BJ (cell line): Measurements from ENCODE around the gene LRRC31. TPM values are rescaled to one million over a fixed set of nuclear protein-coding genes. Genes with fewer than 3 reads are reported as not detected.

Experiments used
- CTCF ChIA-PET: fragments of 350-600 bp; formaldehyde crosslinking; extraction: SDS; loops from one replicate; lab custom pipeline; 2021; ENCODE audit warnings: antibody characterized with exemption, inconsistent platforms; lab: Yijun Ruan, JAX
- POLR2A ChIA-PET: fragments of 300-600 bp; sonication (Branson Sonifier 250); formaldehyde crosslinking; extraction: SDS; loops from one replicate; lab custom pipeline; 2021; ENCODE audit warnings: antibody characterized with exemption; lab: Charles Lee
- DNase-seq: peaks from one replicate; pipeline ENCODE4 v3.0.0-alpha.2; 2011; ENCODE audit warnings: low read depth
- H3K27me3 ChIP-seq: 2 replicates; pipeline ENCODE4 v1.6.0; 2011; ENCODE audit warnings: low read length; ENCODE audit not compliant: control insufficient read depth, insufficient read depth
- H3K36me3 ChIP-seq: 2 replicates; pipeline ENCODE4 v1.5.1; 2011; ENCODE audit warnings: low read length; ENCODE audit not compliant: control insufficient read depth, insufficient read depth
- H3K4me3 ChIP-seq: 2 replicates; pipeline ENCODE4 v1.5.1; 2011; ENCODE audit warnings: low read depth, mild to moderate bottlenecking, control low read depth, low read length
- CTCF ChIP-seq: IDR thresholded peaks from 2 replicates; pipeline ENCODE4 v1.5.1; 2011; ENCODE audit warnings: low read depth, mild to moderate bottlenecking, control low read depth, inconsistent platforms, low read length, moderate library complexity; ENCODE audit not compliant: insufficient read depth
- polyA plus RNA-seq: library from polyadenylated mRNA; depleted of rRNA; stranded (reverse); fragments of >200 nt; gene quantifications from 2 replicates; pipeline ENCODE4 v1.2.3, GENCODE V29; 2011

Gene LRRC31
- polyA plus RNA-seq, 1 experiment = not detected

- no peak for TF ChIP-seq CTCF
- ChIA-PET POLR2A (no interaction called here), CTCF (interaction anchor here (0.8 kb wide), 1 partner anchor 31 kb away, joined by 3 read pairs; no protein-coding TSS in a partner anchor)
- Histone ChIP-seq H3K27me3 (no peaks in the 10 kb centered on the region), H3K36me3 (no peaks in the 10 kb centered on the region), H3K4me3 (no peak overlapping the region)
- no peak for DNase-seq
These were observed 24.4 kb upstream of the LRRC31 start for GRCh38 chr3:169894110-169894509.

DNA sequence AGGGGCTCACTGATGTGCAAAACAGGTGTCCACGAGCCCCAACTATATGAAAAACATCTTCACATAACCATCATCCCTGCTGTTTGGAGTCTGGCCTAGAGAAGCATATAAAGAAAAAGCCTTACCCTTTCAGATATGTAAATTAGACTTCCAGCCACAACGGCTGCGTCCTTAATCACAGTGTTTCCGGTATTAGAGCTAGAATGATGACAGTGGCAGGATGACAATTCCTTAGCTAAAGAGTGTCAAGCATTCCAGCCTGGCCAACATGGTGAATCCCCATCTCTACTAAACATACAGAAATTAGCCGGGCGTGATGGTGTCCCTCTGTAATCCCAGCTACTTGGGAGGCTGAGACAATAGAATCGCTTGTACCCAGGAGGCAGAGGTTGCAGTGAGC, 22.2 kb upstream of the LRRC31 start:
- no peaks in the 10 kb centered on the region for H3K36me3 ChIP-seq
- no peak for DNase-seq
- ChIA-PET CTCF (no interaction called here), POLR2A (no interaction called here)
- no peak overlapping the region for H3K4me3 ChIP-seq
- H3K27me3 ChIP-seq = no peaks in the 10 kb centered on the region
- TF ChIP-seq CTCF = no peak

DNA sequence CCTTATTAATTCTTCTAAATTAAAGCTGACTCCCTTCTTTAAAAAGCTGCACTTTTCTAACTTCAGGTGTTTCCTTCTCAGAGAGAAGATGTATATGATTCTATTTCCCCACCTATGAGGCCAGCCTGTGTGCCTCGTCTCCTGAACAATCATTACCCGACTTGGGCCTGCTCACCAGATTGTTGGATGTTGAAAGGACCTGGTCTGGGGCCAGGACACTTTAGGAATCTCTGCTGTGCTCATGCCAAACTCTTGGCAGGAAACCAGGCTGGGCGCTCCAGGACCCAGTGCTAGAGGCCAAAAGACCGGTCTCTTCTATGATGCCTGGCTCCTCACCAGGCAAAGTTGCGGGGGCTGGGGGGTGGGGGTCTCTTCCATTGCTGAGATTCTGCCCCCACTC, 16.9 kb upstream of the LRRC31 start:
- POLR2A ChIA-PET = no interaction called here

GRCh38 chr3:169880576-169881250, 11.0 kb upstream of the LRRC31 start:
- no peak for DNase-seq
- TF ChIP-seq CTCF = no peak
- H3K36me3 ChIP-seq = no peaks in the 10 kb centered on the region
- ChIA-PET POLR2A (no interaction called here), CTCF (interaction anchor here (0.6 kb wide), 1 partner anchor 25 kb away, joined by 3 read pairs; no protein-coding TSS in a partner anchor)
- no peaks in the 10 kb centered on the region for H3K27me3 ChIP-seq
- H3K4me3 ChIP-seq = no peak overlapping the region

More for the DNA sequence above, 16.9 kb upstream of the LRRC31 start:
- TF ChIP-seq CTCF = no peak
- Histone ChIP-seq H3K4me3 (no peak overlapping the region), H3K36me3 (no peaks in the 10 kb centered on the region), H3K27me3 (no peaks in the 10 kb centered on the region)
- DNase-seq = no peak
- CTCF ChIA-PET = no interaction called here

DNA sequence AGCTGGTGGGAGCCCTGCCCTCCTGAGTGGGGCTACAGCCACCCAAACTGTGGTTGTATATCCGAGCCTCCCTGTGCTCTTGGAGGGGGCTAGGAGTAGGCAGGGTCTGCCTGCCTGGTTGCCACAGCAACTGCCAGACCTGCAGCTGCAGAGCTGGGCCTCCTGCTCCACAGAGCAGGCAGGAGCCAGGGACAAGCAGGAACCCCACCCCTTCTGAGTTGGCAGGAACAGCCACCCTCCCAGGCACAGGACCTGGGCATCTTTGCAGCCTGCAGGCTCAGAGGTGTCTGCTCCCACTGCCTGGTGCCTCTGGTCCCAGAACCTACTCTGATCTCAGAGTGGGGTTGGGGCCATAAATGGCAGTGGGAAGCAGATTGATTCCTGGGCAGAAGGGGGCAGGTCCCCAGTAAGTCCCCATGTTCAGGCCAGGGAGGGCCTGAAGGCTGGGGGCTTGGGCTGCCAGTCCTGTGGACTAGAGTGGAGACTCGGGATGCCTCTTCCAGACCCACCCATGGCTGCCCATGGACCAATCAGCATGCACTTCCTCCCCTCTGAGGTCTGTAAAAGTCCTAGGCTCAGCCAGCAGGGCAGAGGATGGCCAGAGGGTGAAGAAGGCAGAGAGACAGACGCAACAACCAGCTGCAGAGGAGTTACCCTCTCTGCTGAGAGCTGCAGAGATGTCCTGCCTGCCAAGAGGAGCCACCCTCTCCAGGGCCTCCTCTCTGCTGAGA, 10.3 kb upstream of the LRRC31 start:
- no peak for TF ChIP-seq CTCF
- CTCF ChIA-PET = no interaction called here
- H3K36me3 ChIP-seq = no peaks in the 10 kb centered on the region
- no peaks in the 10 kb centered on the region for H3K27me3 ChIP-seq
- DNase-seq = no peak
- H3K4me3 ChIP-seq = no peak overlapping the region
- POLR2A ChIA-PET = no interaction called here
